Measurements from ENCODE around the gene WDR45.

GRCh38 chrX:49064303-49064702, 15.4 kb downstream of the WDR45 start:
- no peak for TF ChIP-seq POLR2A (IDR thresholded peaks at IDR 0.05; ENCODE audit: low read depth, low read length)
- no peak for TF ChIP-seq POLR2AphosphoS5 (IDR thresholded peaks at IDR 0.05; ENCODE audit: low read depth, low read length)
- no peak for TF ChIP-seq TAF1 (IDR thresholded peaks at IDR 0.05; ENCODE audit: borderline replicate concordance, low read depth, low read length)
